22Rv1 (cell line): Measurements from ENCODE around the gene TIMM21.

ENCODE experiments used
- H3K27ac ChIP-seq: fragments of 450-650 bp; 2 replicates; pipeline ENCODE4 v1.5.1; 2017
- CTCF ChIP-seq: fragments of 450-650 bp; IDR thresholded peaks from 2 replicates; pipeline ENCODE4 v1.5.1; 2017; ENCODE audit warnings: mild to moderate bottlenecking
- ZFX ChIP-seq: fragments of 450-650 bp; IDR thresholded peaks from 2 replicates; pipeline ENCODE4 v1.6.1; 2017; ENCODE audit warnings: antibody characterized with exemption, borderline replicate concordance

Gene TIMM21

GRCh38 chr18:74198453-74198852 lies 50.1 kb downstream of the TIMM21 start:
- no peak for TF ChIP-seq CTCF
- no peak for TF ChIP-seq ZFX
- no peak overlapping the region for H3K27ac ChIP-seq

- no peak overlapping the region for H3K27ac ChIP-seq
- TF ChIP-seq CTCF, result no peak
Measured at GRCh38 chr18:74200780-74201179, 52.5 kb downstream of the TIMM21 start.

GRCh38 chr18:74203811-74204210 lies 55.5 kb downstream of the TIMM21 start:
- no peak for TF ChIP-seq ZFX
- TF ChIP-seq CTCF, result no peak
- H3K27ac ChIP-seq, result no peak overlapping the region

GRCh38 chr18:74204526-74205152 lies 56.3 kb downstream of the TIMM21 start:
- no peak overlapping the region for H3K27ac ChIP-seq
- no peak for TF ChIP-seq CTCF
- TF ChIP-seq ZFX, result no peak
